ELR (cell line): ENCODE measurements around the gene NKAIN2.
"Not testable (repeated sequence)": the region's sequence is repeated elsewhere in the genome, so short reads cannot be mapped to it uniquely, and the experiment has no call there.

ENCODE experiments used
- DNase-seq: peaks from one replicate; pipeline ENCODE4 v3.0.0-alpha.2; 2015; ENCODE audit warnings: low read depth

NKAIN2 gene

GRCh38 chr6:124494956-124495664 is 691.4 kb downstream of the NKAIN2 start:
- no peak for DNase-seq

GRCh38 chr6:124495665-124496190 is 692.1 kb downstream of the NKAIN2 start:
- no peak for DNase-seq

GRCh38 chr6:124496334-124496733 is 692.7 kb downstream of the NKAIN2 start:
- DNase-seq: no peak

- DNase-seq: no peak
Measured at GRCh38 chr6:124512431-124512830, 708.8 kb downstream of the NKAIN2 start.

GRCh38 chr6:124517339-124517738 is 713.7 kb downstream of the NKAIN2 start:
- no peak for DNase-seq

- DNase-seq: no peak
Measured at GRCh38 chr6:124520514-124520913, 716.8 kb downstream of the NKAIN2 start.

DNA sequence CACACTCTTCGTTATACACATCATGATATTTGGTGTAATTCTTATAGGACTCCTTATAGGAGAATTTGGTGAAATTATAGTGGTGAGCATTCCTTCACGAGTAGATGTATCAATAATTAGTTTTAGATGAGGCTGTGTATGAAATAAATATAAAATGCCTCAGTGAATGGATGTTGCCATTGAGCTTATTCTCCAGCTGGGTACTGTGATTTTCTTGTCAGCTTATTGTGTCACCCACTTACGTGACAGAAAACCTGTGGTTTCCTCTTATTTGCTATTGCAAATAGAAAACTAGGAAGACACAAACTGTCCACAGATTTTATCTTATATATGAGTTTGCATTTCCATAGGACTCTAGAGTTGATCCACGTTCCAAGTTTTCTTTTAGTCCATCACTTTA is 718.7 kb downstream of the NKAIN2 start:
- no peak for DNase-seq

DNA sequence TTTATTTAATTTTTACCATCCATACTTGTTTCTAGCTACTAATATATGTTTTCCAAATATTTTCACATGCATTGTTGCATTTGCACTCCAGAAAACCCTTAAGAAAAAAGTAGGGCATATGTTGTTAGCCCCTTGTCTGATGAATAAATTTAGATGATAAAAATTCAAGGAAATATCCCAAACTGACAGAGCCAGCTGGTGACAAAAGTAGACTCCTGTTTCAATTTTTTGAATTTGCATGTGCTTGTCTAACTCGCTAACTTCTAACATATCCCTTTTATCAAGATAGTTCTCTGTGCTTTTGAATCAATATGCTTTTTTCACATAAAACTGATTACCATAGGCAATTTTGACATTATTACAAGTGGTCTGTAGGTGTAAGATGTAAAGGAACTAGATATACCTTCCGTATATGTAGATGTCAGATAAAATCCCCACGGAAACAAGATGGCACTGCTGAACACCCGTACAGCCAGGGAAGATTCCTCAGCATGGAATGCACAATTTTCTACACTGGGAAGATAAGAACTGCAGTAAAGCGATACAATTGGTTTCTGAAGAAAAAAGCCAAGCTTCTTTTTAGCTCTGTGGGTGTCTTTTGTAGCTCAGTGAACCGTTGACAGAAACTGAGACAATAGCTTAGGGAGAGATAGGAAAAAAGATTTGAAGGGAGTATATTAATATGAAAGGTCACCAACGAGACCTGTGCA is 721.0 kb downstream of the NKAIN2 start:
- DNase-seq: no peak

DNA sequence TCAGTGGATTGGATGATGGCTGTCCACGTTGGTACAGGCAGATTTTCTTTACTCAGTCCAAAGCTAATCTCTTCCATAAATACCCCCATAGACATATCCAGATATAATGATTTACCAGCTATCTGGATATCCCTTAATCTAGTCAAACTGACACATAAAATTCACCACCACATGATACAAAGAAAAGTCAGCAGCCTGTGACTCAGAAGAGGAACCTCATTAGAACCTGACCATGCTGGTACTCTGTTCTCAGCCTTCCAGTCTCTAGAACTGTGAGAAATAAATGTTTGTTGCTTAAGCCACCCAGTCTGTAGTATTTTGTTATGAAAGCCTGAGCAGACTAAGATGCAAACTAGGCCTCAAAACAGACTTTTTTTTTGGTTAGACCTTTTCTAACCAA is 727.3 kb downstream of the NKAIN2 start:
- DNase-seq: no peak

GRCh38 chr6:124535299-124535698 is 731.6 kb downstream of the NKAIN2 start:
- DNase-seq: no peak

DNA sequence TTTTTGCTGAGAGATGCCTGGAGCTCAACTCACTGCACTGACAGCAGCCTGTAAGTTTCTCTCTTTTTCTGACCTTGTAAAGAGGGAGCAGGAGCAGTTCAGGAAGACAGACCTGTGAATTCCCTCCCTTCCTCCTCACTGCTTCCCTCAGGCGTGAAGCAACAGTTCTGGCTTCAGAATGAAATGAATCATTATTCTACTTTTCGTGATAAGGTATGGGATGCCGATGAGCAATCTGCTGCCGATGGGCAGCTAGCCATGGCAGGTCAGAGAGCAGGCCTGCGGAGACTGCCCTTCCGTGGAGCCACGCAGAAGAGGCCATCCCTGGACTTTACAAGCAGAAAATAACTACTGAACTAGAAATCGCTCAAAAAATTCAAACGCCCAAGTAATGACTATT is 732.1 kb downstream of the NKAIN2 start:
- peak; percentile 0 for DNase-seq

DNA sequence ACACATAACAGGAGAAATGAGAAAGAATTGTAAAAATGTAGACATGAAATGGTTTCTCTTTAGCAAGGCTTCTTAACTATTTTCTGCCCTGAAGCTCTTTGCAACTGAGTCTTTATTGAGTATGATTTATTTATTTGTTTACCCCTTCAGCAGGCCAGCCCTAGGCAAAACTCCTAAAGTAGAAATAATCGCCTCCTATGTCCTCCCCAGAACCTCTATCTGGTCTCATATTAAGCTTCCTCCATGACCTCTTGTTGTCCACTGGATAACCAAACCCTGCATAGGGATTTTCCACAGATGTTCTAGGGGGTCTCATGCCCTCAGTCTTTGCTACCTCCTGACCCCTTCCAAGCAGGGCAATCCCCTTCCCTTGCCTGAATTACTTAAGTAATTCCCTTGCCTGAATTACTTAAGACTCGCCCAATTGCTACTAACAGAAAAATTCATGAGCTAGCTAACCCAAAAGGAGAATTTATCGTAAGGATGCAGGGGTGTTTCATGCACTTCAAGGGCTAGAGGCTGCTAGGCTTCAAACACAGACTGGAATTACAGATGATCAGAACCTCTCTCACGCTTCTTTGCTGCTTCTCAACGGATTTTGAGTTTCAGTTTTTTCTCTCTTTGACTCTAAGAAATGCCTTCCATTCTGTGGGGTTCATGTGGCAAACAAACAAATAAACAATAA is 732.6 kb downstream of the NKAIN2 start:
- DNase-seq: no peak

GRCh38 chr6:124536842-124537191 is 733.2 kb downstream of the NKAIN2 start:
- DNase-seq: no peak

DNA sequence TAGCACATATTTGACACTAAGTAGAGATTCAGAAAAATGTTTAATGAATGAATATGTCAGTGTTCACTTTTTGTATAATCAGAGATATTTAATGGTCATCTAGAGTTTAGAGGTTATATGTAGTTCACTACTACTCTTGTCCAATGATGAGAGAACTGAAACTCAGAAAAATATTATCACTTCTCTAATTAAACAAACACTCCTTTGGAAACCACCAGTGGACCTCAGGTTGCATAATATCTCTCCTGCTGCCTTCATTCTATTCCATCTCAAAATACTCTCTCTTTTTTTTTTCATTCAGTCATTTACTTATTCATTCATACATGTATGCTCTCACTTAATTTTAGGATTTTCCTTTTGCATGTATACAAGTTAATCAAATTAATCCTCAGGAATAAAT is 735.4 kb downstream of the NKAIN2 start:
- no peak for DNase-seq

DNA sequence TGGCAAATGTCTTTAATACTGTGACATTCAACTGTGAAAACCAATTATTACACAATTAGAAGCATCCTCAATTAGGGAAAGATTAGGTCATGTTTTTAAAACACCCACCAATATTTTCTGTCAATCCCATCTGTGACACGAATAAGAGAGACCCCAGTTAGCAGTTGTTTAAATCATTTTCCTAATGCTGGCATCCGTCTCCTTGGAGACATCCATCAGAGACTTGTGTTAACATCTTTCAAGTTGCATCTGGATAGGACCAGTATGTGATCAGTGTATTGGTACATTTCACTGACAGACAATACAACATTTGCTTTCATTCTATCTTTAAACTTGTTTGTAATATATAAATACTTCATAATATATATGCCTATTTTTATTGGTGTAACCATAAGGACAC is 737.9 kb downstream of the NKAIN2 start:
- DNase-seq: no peak

DNA sequence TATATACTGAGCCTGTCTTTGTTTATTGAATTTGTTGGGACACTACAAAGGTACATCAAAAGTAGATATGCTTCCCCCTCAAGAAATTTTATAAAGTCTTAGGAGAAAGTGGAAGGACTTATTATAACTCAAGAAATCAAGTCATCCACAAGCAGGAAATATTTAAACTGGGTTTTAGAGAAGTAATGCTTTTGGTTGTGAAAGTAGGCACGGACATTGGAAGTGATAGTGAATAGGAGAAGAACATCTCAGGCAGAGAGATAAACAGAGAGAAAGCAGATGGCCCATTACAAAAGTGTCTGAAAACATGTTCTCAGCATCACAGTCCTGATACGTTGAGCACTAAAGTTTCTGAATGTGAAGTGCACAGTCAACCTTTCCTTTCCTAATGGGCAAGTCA is 742.9 kb downstream of the NKAIN2 start:
- no peak for DNase-seq

DNA sequence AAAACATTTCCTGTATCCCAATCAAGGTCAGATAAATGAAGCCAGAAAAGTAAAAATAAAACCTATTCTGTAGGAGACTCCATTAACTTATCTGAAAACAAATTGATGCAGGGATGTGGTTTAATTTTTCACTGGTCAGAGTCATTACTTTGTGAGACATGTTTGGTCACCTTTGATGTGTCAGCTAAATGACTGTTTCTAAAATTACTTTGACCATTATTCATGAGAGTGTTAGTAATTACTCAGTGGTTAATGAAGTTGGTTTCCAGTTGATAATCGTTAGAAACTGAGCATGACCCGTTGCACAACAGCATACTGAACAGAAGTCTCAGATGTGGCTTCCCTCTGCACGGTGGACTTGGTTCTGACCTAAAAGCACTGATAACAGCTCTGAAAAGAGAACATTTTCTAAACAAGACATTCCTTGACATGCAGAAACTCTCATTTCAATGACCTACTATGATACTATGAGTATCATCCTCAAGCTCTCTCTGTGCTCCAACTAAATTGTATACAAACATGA is 748.1 kb downstream of the NKAIN2 start:
- no peak for DNase-seq

DNA sequence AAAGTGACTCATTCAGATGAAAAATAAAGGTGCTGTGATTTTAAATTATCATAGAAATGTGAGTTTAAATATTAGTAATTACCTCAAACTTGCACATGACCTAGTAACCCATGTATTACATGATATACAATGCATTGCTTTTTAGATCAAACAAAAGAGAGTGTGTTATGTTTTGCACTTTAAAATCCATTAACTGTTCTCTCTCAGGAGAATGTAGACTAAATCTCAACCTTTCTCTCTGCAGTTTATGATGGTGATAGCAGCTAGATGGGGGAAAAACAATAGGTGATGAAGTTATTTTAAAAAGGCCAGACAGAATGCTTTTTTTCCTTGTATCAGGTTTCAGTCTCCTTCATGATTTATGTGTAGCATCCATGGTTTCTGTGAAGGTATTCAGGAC is 754.2 kb downstream of the NKAIN2 start:
- no peak for DNase-seq

- DNase-seq: not testable (repeated sequence)
Measured at GRCh38 chr6:124560078-124560477, 756.4 kb downstream of the NKAIN2 start.

GRCh38 chr6:124560873-124561567 is 757.4 kb downstream of the NKAIN2 start:
- DNase-seq: no peak

DNA sequence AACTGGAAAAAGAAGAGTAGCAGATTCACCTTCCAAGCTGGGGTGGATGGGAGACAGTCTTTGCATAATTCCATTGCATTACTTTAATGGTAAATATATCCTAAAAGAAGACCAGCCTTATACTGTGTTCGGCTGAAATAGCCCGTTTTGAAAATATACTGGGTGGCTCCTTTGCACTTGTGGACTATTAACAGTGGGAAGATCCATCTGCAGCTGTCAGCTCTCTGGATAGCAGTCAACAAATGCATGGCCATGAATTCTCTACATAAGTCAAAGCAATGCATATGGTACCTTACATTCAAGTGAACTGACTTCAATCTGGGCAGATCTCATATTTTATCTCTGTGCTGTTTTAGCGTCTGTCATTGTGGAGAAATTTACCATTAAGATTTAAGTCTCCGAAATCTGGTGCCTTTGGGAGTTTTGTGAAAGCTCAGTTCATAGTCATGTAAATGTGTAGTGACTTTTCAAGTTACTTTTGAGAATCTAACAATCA is 758.0 kb downstream of the NKAIN2 start:
- no peak for DNase-seq

- DNase-seq: not testable (repeated sequence)
Measured at GRCh38 chr6:124564125-124564524, 760.5 kb downstream of the NKAIN2 start.
